HEK293T (cell line): ENCODE data around the gene PKD1L1.
A peak's percentile ranks its signal among the peaks of the same experiment; 100 is the strongest.

Source experiments
- CTCF ChIA-PET: fragments of 350-600 bp; formaldehyde crosslinking; extraction: SDS; loops from one replicate; lab custom pipeline; 2021; ENCODE audit warnings: antibody characterized with exemption, inconsistent platforms; lab: Yijun Ruan, JAX
- POLR2A ChIA-PET: fragments of 350-600 bp; formaldehyde crosslinking; extraction: SDS; loops from one replicate; lab custom pipeline; 2020; ENCODE audit warnings: antibody characterized with exemption, inconsistent platforms; lab: Yijun Ruan, JAX
- DNase-seq: peaks from one replicate; pipeline ENCODE4 v3.0.0; 2012; ENCODE audit warnings: mixed read lengths; ENCODE audit errors: extremely low spot score
- ARNT ChIP-seq: fragments of 450-650 bp; IDR thresholded peaks from 2 replicates; pipeline ENCODE4 v1.6.1; 2017; ENCODE audit warnings: mild to moderate bottlenecking
- BHLHE40 ChIP-seq: fragments of 450-650 bp; IDR thresholded peaks from 2 replicates; pipeline ENCODE4 v1.6.1; 2016; ENCODE audit warnings: mild to moderate bottlenecking, moderate library complexity, borderline replicate concordance
- CTBP1 ChIP-seq: fragments of 450-650 bp; IDR thresholded peaks from 2 replicates; pipeline ENCODE4 v1.6.1; 2016; ENCODE audit warnings: borderline replicate concordance
- ELF4 ChIP-seq: fragments of 450-650 bp; IDR thresholded peaks from 2 replicates; pipeline ENCODE4 v1.6.1; 2017; ENCODE audit warnings: antibody characterized with exemption
- FOXA1 ChIP-seq: fragments of 450-650 bp; IDR thresholded peaks from 2 replicates; pipeline ENCODE4 v1.6.1; 2016; ENCODE audit warnings: mild to moderate bottlenecking
- FOXK2 ChIP-seq: fragments of 450-650 bp; IDR thresholded peaks from 2 replicates; pipeline ENCODE4 v1.6.1; 2016; ENCODE audit warnings: mild to moderate bottlenecking
- FOXM1 ChIP-seq: fragments of 450-650 bp; IDR thresholded peaks from 2 replicates; pipeline ENCODE4 v1.6.1; 2017; ENCODE audit warnings: mild to moderate bottlenecking, borderline replicate concordance
- HDGF ChIP-seq: fragments of 450-650 bp; IDR thresholded peaks from 2 replicates; pipeline ENCODE4 v1.6.1; 2017; ENCODE audit warnings: antibody characterized with exemption, borderline replicate concordance
- L3MBTL2 ChIP-seq: fragments of 450-650 bp; conservative IDR thresholded peaks from 2 replicates; pipeline ENCODE4 v1.6.1; 2016; ENCODE audit warnings: mild to moderate bottlenecking
- LEF1 ChIP-seq: fragments of 450-650 bp; IDR thresholded peaks from 2 replicates; pipeline ENCODE4 v1.6.1; 2017; ENCODE audit warnings: mild to moderate bottlenecking, borderline replicate concordance
- NFRKB ChIP-seq: fragments of 450-650 bp; IDR thresholded peaks from 2 replicates; pipeline ENCODE4 v1.6.1; 2016; ENCODE audit warnings: mild to moderate bottlenecking, moderate library complexity
- PKNOX1 ChIP-seq: fragments of 450-650 bp; IDR thresholded peaks from 2 replicates; pipeline ENCODE4 v1.6.1; 2016
- SP1 ChIP-seq: fragments of 450-650 bp; IDR thresholded peaks from 2 replicates; pipeline ENCODE4 v1.6.1; 2017
- SUZ12 ChIP-seq: fragments of 450-650 bp; IDR thresholded peaks from 2 replicates; pipeline ENCODE4 v1.6.1; 2016; ENCODE audit warnings: mild to moderate bottlenecking
- TARDBP ChIP-seq: fragments of 450-650 bp; IDR thresholded peaks from 2 replicates; pipeline ENCODE4 v1.6.1; 2016
- ZNF384 ChIP-seq: fragments of 450-650 bp; IDR thresholded peaks from 2 replicates; pipeline ENCODE4 v1.6.1; 2016

The PKD1L1 gene

GRCh38 chr7:47827351-47827756 is 120.9 kb downstream of the PKD1L1 start:
- CTCF ChIA-PET = no interaction called here
- POLR2A ChIA-PET = no interaction called here
- no peak for DNase-seq
- TF ChIP-seq SP1 (no peak), FOXM1 (no peak), ELF4 (no peak), BHLHE40 (no peak), LEF1 (no peak), L3MBTL2 (no peak), ARNT (no peak), TARDBP (no peak), FOXK2 (no peak), CTBP1 (no peak), FOXA1 (no peak), SUZ12 (no peak), HDGF (no peak), PKNOX1 (no peak), ZNF384 (no peak), NFRKB (no peak)

GRCh38 chr7:47826754-47827153 is 121.5 kb downstream of the PKD1L1 start:
- ChIA-PET POLR2A (no interaction called here), CTCF (no interaction called here)
- DNase-seq = no peak
- TF ChIP-seq SUZ12 = no peak
- TF ChIP-seq FOXM1 = no peak
- TF ChIP-seq NFRKB = no peak

- DNase-seq = no peak
- no peak for TF ChIP-seq L3MBTL2
- no peak for TF ChIP-seq FOXM1
- no peak for TF ChIP-seq SP1
- no peak for TF ChIP-seq ELF4
- no peak for TF ChIP-seq NFRKB
- TF ChIP-seq FOXK2 = no peak
- no peak for TF ChIP-seq SUZ12
- TF ChIP-seq ZNF384 = no peak
- no peak for TF ChIP-seq CTBP1
- no peak for TF ChIP-seq TARDBP
- TF ChIP-seq PKNOX1 = no peak
- no peak for TF ChIP-seq LEF1
- TF ChIP-seq FOXA1 = no peak
- TF ChIP-seq HDGF = no peak
- TF ChIP-seq ARNT = no peak
- no peak for TF ChIP-seq BHLHE40
- ChIA-PET POLR2A (no interaction called here), CTCF (interaction anchor here (0.6 to 1.8 kb wide), 9 partner anchors 15 to 614 kb away, joined by 3 to 16 read pairs (median 4); no protein-coding TSS in a partner anchor)
Measured at GRCh38 chr7:47819607-47819920, 128.7 kb downstream of the PKD1L1 start.

GRCh38 chr7:47818796-47819606 is 129.3 kb downstream of the PKD1L1 start:
- ChIA-PET CTCF (interaction anchor here (0.6 to 1.8 kb wide), 10 partner anchors 15 to 614 kb away, joined by 3 to 16 read pairs (median 4); no protein-coding TSS in a partner anchor), POLR2A (no interaction called here)
- TF ChIP-seq LEF1 = no peak
- no peak for TF ChIP-seq NFRKB
- no peak for TF ChIP-seq TARDBP
- no peak for TF ChIP-seq ZNF384
- no peak for TF ChIP-seq PKNOX1
- no peak for TF ChIP-seq BHLHE40
- no peak for TF ChIP-seq L3MBTL2
- no peak for TF ChIP-seq FOXM1
- TF ChIP-seq SUZ12 = no peak
- no peak for TF ChIP-seq FOXK2
- no peak for TF ChIP-seq ARNT
- TF ChIP-seq FOXA1 = no peak
- peak; percentile 64 for DNase-seq

- TF ChIP-seq FOXA1 (no peak), CTBP1 (no peak), SP1 (no peak), ARNT (no peak), ELF4 (no peak), SUZ12 (no peak), L3MBTL2 (no peak), BHLHE40 (no peak), TARDBP (no peak), HDGF (no peak), LEF1 (no peak), NFRKB (no peak)
- DNase-seq = no peak
- CTCF ChIA-PET = interaction anchor here (0.7 to 1.4 kb wide), 2 partner anchors 19 to 77 kb away, joined by 3 read pairs; no protein-coding TSS in a partner anchor
- POLR2A ChIA-PET = no interaction called here
Measured at GRCh38 chr7:47817917-47818316, 130.3 kb downstream of the PKD1L1 start.

GRCh38 chr7:47816647-47817046 is 131.6 kb downstream of the PKD1L1 start:
- DNase-seq = no peak
- CTCF ChIA-PET = interaction anchor here (0.6 to 1.0 kb wide), 2 partner anchors 146 to 550 kb away, joined by 3 to 6 read pairs; no protein-coding TSS in a partner anchor
- no peak for TF ChIP-seq FOXK2
- TF ChIP-seq FOXA1 = no peak
- TF ChIP-seq ZNF384 = no peak
- no peak for TF ChIP-seq SP1
- no peak for TF ChIP-seq ELF4
- no peak for TF ChIP-seq CTBP1
- no peak for TF ChIP-seq FOXM1
- no peak for TF ChIP-seq PKNOX1
- TF ChIP-seq TARDBP = no peak
- no peak for TF ChIP-seq NFRKB
- TF ChIP-seq LEF1 = no peak
- TF ChIP-seq HDGF = no peak
- TF ChIP-seq SUZ12 = no peak
- no peak for TF ChIP-seq BHLHE40
- TF ChIP-seq ARNT = no peak
- no peak for TF ChIP-seq L3MBTL2
- POLR2A ChIA-PET = no interaction called here
